Adrenal gland (tissue), 5 donors: ENCODE data around the gene TRAF3.

Experiments used
- POLR2A ChIP-seq, 2 donors: fragments of 450-650 bp; IDR thresholded peaks; one replicate each; pipeline ENCODE4 v1.6.1; 2017; ENCODE audit warnings: antibody characterized with exemption in 2 of 2, mild to moderate bottlenecking in 2 of 2, moderate library complexity in 1 of 2
- TF ChIP-seq, protein P1 (sequence below), 6 experiments: fragments of 450-650 bp in 4 of 6; fragments of 200-600 bp in 2 of 6; sonication (generic) in 1 of 6; IDR thresholded peaks; 1 replicate in 5 of 6; 2 replicates in 1 of 6; pipeline versions ENCODE4 v1.5.1 to v1.8.0; 2016 to 2021; ENCODE audit warnings: antibody characterized with exemption in 6 of 6, mild to moderate bottlenecking in 2 of 6, moderate library complexity in 1 of 6
- donor health status: DM: no; HTN: no; CAD: no.

- TF ChIP-seq, protein P1, sequence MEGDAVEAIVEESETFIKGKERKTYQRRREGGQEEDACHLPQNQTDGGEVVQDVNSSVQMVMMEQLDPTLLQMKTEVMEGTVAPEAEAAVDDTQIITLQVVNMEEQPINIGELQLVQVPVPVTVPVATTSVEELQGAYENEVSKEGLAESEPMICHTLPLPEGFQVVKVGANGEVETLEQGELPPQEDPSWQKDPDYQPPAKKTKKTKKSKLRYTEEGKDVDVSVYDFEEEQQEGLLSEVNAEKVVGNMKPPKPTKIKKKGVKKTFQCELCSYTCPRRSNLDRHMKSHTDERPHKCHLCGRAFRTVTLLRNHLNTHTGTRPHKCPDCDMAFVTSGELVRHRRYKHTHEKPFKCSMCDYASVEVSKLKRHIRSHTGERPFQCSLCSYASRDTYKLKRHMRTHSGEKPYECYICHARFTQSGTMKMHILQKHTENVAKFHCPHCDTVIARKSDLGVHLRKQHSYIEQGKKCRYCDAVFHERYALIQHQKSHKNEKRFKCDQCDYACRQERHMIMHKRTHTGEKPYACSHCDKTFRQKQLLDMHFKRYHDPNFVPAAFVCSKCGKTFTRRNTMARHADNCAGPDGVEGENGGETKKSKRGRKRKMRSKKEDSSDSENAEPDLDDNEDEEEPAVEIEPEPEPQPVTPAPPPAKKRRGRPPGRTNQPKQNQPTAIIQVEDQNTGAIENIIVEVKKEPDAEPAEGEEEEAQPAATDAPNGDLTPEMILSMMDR (IDR thresholded peaks at IDR 0.05) = no peak
- TF ChIP-seq POLR2A (IDR thresholded peaks at IDR 0.05) = no peak
Measured at GRCh38 chr14:102754370-102755262, 22.6 kb upstream of the TRAF3 start.
